22Rv1 (cell line): ENCODE measurements around the gene NGB.

Experiments used
- CTCF ChIP-seq: fragments of 450-650 bp; IDR thresholded peaks from 2 replicates; pipeline ENCODE4 v1.5.1; 2017; ENCODE audit warnings: mild to moderate bottlenecking
- ZFX ChIP-seq: fragments of 450-650 bp; IDR thresholded peaks from 2 replicates; pipeline ENCODE4 v1.6.1; 2017; ENCODE audit warnings: antibody characterized with exemption, borderline replicate concordance

GRCh38 chr14:77253333-77254190, 17.4 kb downstream of the NGB start:
- TF ChIP-seq CTCF (no peak), ZFX (no peak)
